ENCODE data around the gene SEC14L3.

SEC14L3 gene

GRCh38 chr22:30422481-30423300 is 49.1 kb downstream of the SEC14L3 start:
- DNase-seq = peak in 1 of 6 experiments; percentile 41

- no peak for DNase-seq
These were observed 49.9 kb downstream of the SEC14L3 start for GRCh38 chr22:30421695-30422480.

DNA sequence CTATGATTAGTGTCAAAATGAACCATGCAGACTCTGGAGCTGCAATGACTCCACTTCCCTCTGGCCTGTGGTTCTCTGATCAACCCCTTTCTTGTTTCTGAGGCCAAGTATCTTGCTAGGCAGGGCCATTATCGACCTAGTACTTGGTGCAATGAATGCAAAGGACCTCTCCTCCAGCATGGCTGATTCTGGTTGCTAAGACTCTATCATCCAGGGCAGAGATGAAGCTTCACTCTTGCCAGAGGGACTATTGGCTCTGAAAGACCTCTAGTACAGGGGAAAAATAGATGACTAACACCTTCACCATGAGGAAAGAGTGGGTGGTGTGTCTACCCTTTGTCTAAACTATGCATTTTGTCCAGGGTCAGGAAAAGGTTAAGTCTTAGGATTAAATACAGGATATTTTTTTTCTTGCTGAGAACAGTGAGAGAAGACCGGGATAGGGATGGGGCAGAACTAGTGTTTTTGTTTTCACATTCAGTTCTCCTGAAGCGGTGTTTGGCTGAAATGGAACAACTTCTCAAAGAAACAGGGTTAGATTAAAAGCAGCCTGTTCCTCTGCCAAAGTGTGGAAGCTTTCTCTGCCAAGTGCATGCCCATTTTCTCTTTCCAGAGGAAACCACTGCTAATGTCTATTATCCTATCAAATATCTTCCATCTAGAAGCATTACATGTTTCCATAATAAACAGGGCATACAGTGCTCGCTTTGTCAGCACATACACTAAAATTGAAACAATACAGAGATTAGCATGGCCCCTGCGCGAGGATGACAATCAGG is 51.3 kb downstream of the SEC14L3 start:
- DNase-seq = no peak

DNA sequence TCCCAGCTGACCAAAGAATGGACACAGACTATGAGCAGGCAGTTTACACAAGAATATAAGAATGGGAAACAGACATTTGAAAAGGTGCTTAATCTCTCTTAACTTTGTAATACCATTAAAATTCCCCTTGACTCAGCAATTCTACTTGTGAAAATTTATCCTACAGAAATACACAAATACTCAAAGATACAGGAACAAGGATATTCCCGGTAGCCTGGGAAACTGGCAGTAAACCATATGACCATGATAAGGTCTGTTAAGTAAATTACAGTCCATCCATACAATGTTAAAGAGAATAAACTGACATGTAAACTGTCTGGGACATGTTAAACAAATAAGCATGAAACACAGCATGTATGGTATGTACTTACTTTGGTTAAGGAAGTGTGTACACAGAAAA is 55.0 kb downstream of the SEC14L3 start:
- DNase-seq = no peak

GRCh38 chr22:30416403-30416802 is 55.4 kb downstream of the SEC14L3 start:
- DNase-seq = no peak

DNA sequence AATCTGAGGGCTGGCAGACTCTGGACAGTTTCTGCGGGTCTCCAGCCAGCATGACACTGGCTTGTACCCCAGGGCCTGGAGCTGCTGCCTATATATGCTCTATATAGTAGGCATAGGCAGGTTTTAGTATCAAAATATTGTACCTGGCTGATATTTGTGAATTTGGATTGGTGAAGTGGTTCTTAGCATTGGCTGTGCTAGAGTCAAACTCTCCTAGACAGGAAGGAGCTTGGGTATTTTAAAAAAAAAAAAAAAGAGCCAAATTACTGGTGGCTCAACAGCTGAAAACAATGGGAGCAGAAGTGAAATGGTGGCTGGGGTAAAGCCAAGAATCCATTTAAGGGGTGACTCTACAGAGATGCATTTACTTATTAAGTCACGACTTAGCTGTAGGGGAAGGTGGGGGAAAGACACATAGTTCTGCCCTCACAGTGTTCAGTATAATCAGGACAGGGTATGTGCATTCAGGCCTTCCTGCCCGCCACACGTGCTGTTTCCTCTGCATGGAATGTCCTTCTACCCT is 57.2 kb downstream of the SEC14L3 start:
- peak in 2 of 6 experiments; percentile 31 to 32 for DNase-seq

DNA sequence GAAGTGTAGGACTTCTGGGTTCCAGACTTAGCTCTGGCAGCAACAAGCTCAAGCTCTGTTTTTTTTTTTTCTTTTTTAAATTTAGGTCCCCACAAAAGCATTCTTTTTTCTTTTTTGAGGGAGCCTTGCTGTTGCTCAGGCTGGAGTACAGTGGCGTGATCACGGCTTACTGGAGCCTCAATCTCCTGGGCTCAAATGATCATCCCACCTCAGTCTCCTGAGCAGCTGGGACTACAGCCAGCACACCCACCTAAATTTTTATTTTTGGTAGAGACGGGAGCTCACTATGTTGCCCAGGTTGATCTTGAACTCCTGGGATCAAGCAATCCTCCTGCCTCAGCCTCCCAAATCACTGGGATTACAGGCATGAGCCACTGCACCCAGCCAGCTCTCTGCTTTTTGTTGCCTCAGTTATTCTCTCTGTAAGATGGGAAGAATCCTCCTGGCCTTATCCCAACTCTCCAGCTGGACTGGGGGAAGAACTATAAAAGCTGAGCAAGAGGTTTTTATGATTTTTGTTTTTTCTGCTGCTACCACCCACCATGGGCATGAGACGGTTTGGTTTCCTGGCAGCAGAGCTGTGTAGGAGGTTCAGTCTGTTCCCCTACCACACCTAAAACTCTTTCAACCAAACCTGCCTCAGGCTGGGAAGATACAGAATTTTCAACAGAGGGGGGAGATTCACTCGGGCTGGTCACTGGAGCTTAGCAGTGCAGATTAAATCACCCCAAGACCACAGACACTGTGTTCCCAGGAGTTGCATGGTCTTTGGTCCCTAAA is 57.9 kb downstream of the SEC14L3 start:
- DNase-seq = peak in 2 of 6 experiments; percentile 31 to 32

GRCh38 chr22:30413001-30413400 is 58.8 kb downstream of the SEC14L3 start:
- DNase-seq = no peak

- DNase-seq = no peak
These were observed 60.0 kb downstream of the SEC14L3 start for GRCh38 chr22:30411780-30412179.

Measured in stimulated activated naive CD4-positive, alpha-beta T cell (primary cell).